HAP-1 (cell line): ENCODE measurements around the gene BPTF.
A peak's percentile ranks its signal among the peaks of the same experiment; 100 is the strongest.
"Not testable (repeated sequence)": the region's sequence is repeated elsewhere in the genome, so short reads cannot be mapped to it uniquely, and the experiment has no call there.

Experiments used
- DNase-seq, 2 experiments: peaks; one replicate each; pipeline ENCODE4 v3.0.0-alpha.2; 2016 to 2020; ENCODE audit warnings: low spot score in 2 of 2
- H3K27me3 ChIP-seq: fragments of 250-450 bp; sonication (Bioruptor Pico); 2 replicates; pipeline ENCODE4 v1.5.1; 2020; ENCODE audit warnings: low read depth, mild to moderate bottlenecking, moderate library complexity
- H3K36me3 ChIP-seq: fragments of 250-450 bp; sonication (Bioruptor Pico); replicated peaks from 2 replicates; pipeline ENCODE4 v1.5.1; 2020; ENCODE audit warnings: mild to moderate bottlenecking
- H3K4me1 ChIP-seq: fragments of 250-450 bp; sonication (Bioruptor Pico); 2 replicates; pipeline ENCODE4 v1.5.1; 2020; ENCODE audit warnings: mild to moderate bottlenecking
- H3K4me3 ChIP-seq: fragments of 250-450 bp; sonication (Bioruptor Pico); 2 replicates; pipeline ENCODE4 v1.5.1; 2020; ENCODE audit warnings: mild to moderate bottlenecking, moderate library complexity
- H3K9me3 ChIP-seq: fragments of 250-450 bp; sonication (Bioruptor Pico); 2 replicates; pipeline ENCODE4 v1.5.1; 2020; ENCODE audit warnings: mild to moderate bottlenecking, moderate library complexity
- in situ Hi-C: fragments of 300-500 bp; cut with MboI; formaldehyde crosslinking; loops from 3 replicates; pipeline ENCODE4 v1.14.3; 2020; ENCODE audit warnings: low sequenced_read_pairs, inconsistent platforms, mixed read lengths

BPTF gene

GRCh38 chr17:67999291-67999911, 174.1 kb downstream of the BPTF start:
- Histone ChIP-seq H3K4me1 (peaks cover 17% of the 10 kb centered on the region), H3K4me3 (no peak overlapping the region), H3K9me3 (no peaks in the 10 kb centered on the region), H3K36me3 (no peaks in the 10 kb centered on the region), H3K27me3 (no peaks in the 10 kb centered on the region)
- no peak for DNase-seq
- in situ Hi-C loops, result loop anchor here (25.0 kb wide), 1 partner anchor 763 kb away; no protein-coding TSS in a partner anchor

- DNase-seq, result no peak
- Histone ChIP-seq H3K9me3 (no peaks in the 10 kb centered on the region), H3K36me3 (no peaks in the 10 kb centered on the region), H3K4me1 (no peaks in the 10 kb centered on the region), H3K4me3 (no peak overlapping the region), H3K27me3 (no peaks in the 10 kb centered on the region)
- in situ Hi-C loops, result no loop called here
Measured at GRCh38 chr17:68004201-68004600, 178.9 kb downstream of the BPTF start.

DNA sequence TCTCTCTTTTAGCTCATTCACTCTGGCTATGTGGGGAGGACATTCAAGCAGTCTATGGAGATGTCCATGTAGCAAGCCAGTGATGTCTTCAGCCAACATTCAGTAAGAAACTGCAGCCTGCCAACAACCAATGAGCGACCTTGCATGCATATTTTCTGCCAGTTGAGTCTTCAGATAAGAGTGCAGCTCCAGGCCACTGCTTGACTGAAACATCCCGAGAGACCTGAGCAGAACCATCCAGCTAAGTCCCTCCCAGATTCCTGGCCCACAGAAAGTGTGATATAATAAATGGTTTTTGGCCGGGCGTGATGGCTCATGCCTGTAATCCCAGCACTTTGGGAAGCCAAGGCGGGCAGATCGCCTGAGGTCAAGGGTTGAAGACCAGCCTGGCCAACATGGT, 181.5 kb downstream of the BPTF start:
- DNase-seq, result no peak
- Histone ChIP-seq H3K4me3 (no peak overlapping the region), H3K27me3 (no peaks in the 10 kb centered on the region), H3K4me1 (no peaks in the 10 kb centered on the region), H3K9me3 (no peaks in the 10 kb centered on the region), H3K36me3 (no peaks in the 10 kb centered on the region)
- in situ Hi-C loops, result no loop called here

- no peaks in the 10 kb centered on the region for H3K9me3 ChIP-seq
- no peak overlapping the region for H3K4me3 ChIP-seq
- no peaks in the 10 kb centered on the region for H3K4me1 ChIP-seq
- no peaks in the 10 kb centered on the region for H3K27me3 ChIP-seq
- no peaks in the 10 kb centered on the region for H3K36me3 ChIP-seq
- DNase-seq, result peak; percentile 32 to 82
- in situ Hi-C loops, result no loop called here
Measured at GRCh38 chr17:68011199-68011665, 185.9 kb downstream of the BPTF start.

- no peak overlapping the region for H3K4me3 ChIP-seq
- no peaks in the 10 kb centered on the region for H3K27me3 ChIP-seq
- no peaks in the 10 kb centered on the region for H3K9me3 ChIP-seq
- H3K36me3 ChIP-seq, result no peaks in the 10 kb centered on the region
- in situ Hi-C loops, result no loop called here
- no peaks in the 10 kb centered on the region for H3K4me1 ChIP-seq
- DNase-seq, result no peak
Measured at GRCh38 chr17:68013385-68013784, 188.1 kb downstream of the BPTF start.

DNA sequence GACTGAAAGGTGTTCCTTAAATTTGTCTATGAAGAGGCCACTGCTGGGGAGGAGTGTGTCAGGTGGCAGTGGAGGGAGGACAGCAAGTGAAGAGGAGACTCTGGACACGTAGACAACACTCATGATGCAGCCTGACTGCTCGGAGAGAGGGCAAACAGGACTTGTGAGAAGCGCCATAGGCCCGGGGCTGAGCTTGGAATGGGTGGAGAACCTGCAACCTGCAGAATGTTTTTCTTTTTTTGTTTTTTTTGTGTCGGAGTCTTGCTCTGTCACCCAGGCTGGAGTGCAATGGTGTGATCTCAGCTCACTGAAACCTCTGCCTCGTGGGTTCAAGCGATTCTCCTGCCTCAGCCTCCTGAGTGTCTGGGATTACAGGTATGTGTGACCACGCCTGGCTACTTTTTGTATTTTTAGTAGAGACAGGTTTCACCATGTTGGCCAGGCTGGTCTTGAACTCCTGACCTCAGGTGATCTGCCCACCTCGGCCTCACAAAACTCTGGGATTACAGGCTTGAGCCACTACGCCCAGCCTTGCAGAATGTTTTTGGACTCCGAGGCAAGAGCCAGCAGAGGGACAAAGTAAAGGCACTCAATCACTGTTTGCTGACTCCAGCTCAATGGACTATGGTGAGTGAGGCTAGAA, 189.9 kb downstream of the BPTF start:
- Histone ChIP-seq H3K4me3 (no peak overlapping the region), H3K27me3 (no peaks in the 10 kb centered on the region)
- in situ Hi-C loops, result no loop called here

GRCh38 chr17:68016838-68017237, 191.5 kb downstream of the BPTF start:
- DNase-seq, result no peak
- in situ Hi-C loops, result no loop called here
- H3K36me3 ChIP-seq, result no peaks in the 10 kb centered on the region
- H3K4me3 ChIP-seq, result no peak overlapping the region
- H3K4me1 ChIP-seq, result peaks cover 13% of the 10 kb centered on the region
- no peaks in the 10 kb centered on the region for H3K9me3 ChIP-seq
- no peaks in the 10 kb centered on the region for H3K27me3 ChIP-seq

More for the DNA sequence above, 189.9 kb downstream of the BPTF start:
- no peak for DNase-seq
- Histone ChIP-seq H3K9me3 (no peaks in the 10 kb centered on the region), H3K36me3 (no peaks in the 10 kb centered on the region), H3K4me1 (peaks cover 6% of the 10 kb centered on the region)

DNA sequence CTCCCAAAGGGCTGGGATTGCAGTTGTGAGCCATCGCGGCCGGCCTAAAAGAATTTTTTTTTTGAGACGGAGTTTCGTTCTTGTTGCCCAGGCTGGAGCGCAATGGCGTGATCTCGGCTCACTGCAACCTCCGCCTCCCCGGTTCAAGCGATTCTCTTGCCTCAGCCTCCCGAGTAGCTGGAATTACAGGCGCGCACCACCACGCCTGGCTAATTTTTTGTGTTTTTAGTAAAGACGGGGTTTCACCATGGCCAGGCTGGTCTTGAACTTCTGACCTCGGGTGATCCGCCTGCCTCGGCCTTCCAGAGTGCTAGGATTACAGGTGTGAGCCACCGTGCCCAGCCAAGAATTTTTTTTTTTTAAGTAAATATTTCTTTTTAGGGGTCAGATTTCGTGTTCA, 193.2 kb downstream of the BPTF start:
- H3K27me3 ChIP-seq, H3K36me3 ChIP-seq, H3K4me3 ChIP-seq, in situ Hi-C loops, H3K9me3 ChIP-seq, DNase-seq: not testable (repeated sequence)
- H3K4me1 ChIP-seq, result peaks cover 13% of the 10 kb centered on the region

- H3K4me3 ChIP-seq, result peak overlapping the region; percentile 11
Measured at GRCh38 chr17:68019336-68019674, 194.0 kb downstream of the BPTF start.

GRCh38 chr17:68019675-68020408, 194.5 kb downstream of the BPTF start:
- Histone ChIP-seq H3K4me3 (peak overlapping the region; percentile 34), H3K4me1 (peaks cover 13% of the 10 kb centered on the region), H3K9me3 (no peaks in the 10 kb centered on the region), H3K36me3 (no peaks in the 10 kb centered on the region), H3K27me3 (no peaks in the 10 kb centered on the region)
- in situ Hi-C loops, result no loop called here
- peak; percentile 91 to 97 for DNase-seq

More at GRCh38 chr17:68019336-68019674, 194.0 kb downstream of the BPTF start:
- no peak for DNase-seq
- no peaks in the 10 kb centered on the region for H3K27me3 ChIP-seq
- no peaks in the 10 kb centered on the region for H3K36me3 ChIP-seq
- H3K4me1 ChIP-seq, result peaks cover 13% of the 10 kb centered on the region
- no peaks in the 10 kb centered on the region for H3K9me3 ChIP-seq
- in situ Hi-C loops, result no loop called here

GRCh38 chr17:68020409-68020756, 195.1 kb downstream of the BPTF start:
- H3K9me3 ChIP-seq, result no peaks in the 10 kb centered on the region
- peaks cover 13% of the 10 kb centered on the region for H3K4me1 ChIP-seq
- no peak for DNase-seq
- no peaks in the 10 kb centered on the region for H3K27me3 ChIP-seq
- no peaks in the 10 kb centered on the region for H3K36me3 ChIP-seq
- in situ Hi-C loops, result no loop called here
- peak overlapping the region; percentile 34 for H3K4me3 ChIP-seq

GRCh38 chr17:68020791-68021190, 195.5 kb downstream of the BPTF start:
- H3K36me3 ChIP-seq, in situ Hi-C loops: not testable (repeated sequence)

DNA sequence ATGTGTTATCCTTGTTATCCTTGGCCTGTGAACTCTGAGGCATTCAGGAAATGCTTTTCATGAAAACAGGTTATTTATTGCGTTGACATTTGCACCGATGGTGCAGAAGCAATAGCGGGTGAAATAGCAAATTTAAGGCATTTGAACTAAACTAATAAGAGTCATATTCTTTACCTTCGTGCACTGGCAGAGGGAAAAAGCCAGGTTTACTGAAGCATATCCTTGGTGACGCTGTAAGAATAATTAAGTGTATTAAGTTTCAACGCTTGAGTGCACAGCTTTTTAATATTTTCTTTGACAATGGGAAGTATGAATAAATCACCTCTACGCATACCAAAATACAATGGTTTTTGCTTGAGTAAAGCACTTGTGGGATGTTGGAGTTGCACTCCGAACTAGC, 196.7 kb downstream of the BPTF start:
- DNase-seq, result no peak

More at GRCh38 chr17:68020791-68021190, 195.5 kb downstream of the BPTF start:
- not testable (repeated sequence) for H3K9me3 ChIP-seq, H3K27me3 ChIP-seq, DNase-seq
- Histone ChIP-seq H3K4me3 (peak overlapping the region; percentile 34), H3K4me1 (peaks cover 13% of the 10 kb centered on the region)

GRCh38 chr17:68022547-68022946, 197.2 kb downstream of the BPTF start:
- in situ Hi-C loops, result not testable (repeated sequence)

More for the DNA sequence above, 196.7 kb downstream of the BPTF start:
- Histone ChIP-seq H3K27me3 (no peaks in the 10 kb centered on the region), H3K4me1 (peaks cover 13% of the 10 kb centered on the region), H3K36me3 (no peaks in the 10 kb centered on the region), H3K4me3 (no peak overlapping the region), H3K9me3 (no peaks in the 10 kb centered on the region)
- in situ Hi-C loops, result no loop called here

More at GRCh38 chr17:68022547-68022946, 197.2 kb downstream of the BPTF start:
- not testable (repeated sequence) for H3K27me3 ChIP-seq, DNase-seq, H3K9me3 ChIP-seq, H3K4me3 ChIP-seq, H3K36me3 ChIP-seq
- H3K4me1 ChIP-seq, result peaks cover 13% of the 10 kb centered on the region
